Posterior vena cava (tissue), 2 donors: ENCODE measurements around the gene MEFV. TPM values are rescaled to one million over a fixed set of nuclear protein-coding genes. Genes with fewer than 3 reads are reported as not detected.
A peak's percentile ranks its signal among the peaks of the same experiment; 100 is the strongest.

Experiments used
- DNase-seq: peaks from one replicate; pipeline ENCODE4 v3.0.0-alpha.2; 2020; ENCODE audit warnings: low spot score
- intact Hi-C, 2 donors: fragments of 100-400 bp; cut with DNase I; formaldehyde crosslinking; loops; one replicate each; pipeline versions ENCODE4 v1.14.1 to v1.14.2; 2022 to 2023
- long read RNA-seq, 2 donors: library from polyadenylated mRNA; unstranded; transcript quantifications; one replicate each; pipeline ENCODE4 v2.0.0, GENCODE V29; 2020 to 2021
- total RNA-seq, 2 donors: library from RNA; stranded (reverse); fragmentation: NEBNext Ultra II Directional; extraction: Animal tissue kit (Norgen Biotek cat#: 25700); gene quantifications; one replicate each; pipeline ENCODE4 v1.2.1, GENCODE V29; 2021
- donor health status: DM: yes; HTN: yes; CAD: no.
- donor health status: DM: yes; HTN: yes; CAD: no.

MEFV gene, protein sequence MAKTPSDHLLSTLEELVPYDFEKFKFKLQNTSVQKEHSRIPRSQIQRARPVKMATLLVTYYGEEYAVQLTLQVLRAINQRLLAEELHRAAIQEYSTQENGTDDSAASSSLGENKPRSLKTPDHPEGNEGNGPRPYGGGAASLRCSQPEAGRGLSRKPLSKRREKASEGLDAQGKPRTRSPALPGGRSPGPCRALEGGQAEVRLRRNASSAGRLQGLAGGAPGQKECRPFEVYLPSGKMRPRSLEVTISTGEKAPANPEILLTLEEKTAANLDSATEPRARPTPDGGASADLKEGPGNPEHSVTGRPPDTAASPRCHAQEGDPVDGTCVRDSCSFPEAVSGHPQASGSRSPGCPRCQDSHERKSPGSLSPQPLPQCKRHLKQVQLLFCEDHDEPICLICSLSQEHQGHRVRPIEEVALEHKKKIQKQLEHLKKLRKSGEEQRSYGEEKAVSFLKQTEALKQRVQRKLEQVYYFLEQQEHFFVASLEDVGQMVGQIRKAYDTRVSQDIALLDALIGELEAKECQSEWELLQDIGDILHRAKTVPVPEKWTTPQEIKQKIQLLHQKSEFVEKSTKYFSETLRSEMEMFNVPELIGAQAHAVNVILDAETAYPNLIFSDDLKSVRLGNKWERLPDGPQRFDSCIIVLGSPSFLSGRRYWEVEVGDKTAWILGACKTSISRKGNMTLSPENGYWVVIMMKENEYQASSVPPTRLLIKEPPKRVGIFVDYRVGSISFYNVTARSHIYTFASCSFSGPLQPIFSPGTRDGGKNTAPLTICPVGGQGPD
- total RNA-seq: 1 to 10 TPM; 1.9 to 4.9 TPM
- long read RNA-seq, donor 1: 0 reads
- long read RNA-seq, donor 2: 0 reads

DNA sequence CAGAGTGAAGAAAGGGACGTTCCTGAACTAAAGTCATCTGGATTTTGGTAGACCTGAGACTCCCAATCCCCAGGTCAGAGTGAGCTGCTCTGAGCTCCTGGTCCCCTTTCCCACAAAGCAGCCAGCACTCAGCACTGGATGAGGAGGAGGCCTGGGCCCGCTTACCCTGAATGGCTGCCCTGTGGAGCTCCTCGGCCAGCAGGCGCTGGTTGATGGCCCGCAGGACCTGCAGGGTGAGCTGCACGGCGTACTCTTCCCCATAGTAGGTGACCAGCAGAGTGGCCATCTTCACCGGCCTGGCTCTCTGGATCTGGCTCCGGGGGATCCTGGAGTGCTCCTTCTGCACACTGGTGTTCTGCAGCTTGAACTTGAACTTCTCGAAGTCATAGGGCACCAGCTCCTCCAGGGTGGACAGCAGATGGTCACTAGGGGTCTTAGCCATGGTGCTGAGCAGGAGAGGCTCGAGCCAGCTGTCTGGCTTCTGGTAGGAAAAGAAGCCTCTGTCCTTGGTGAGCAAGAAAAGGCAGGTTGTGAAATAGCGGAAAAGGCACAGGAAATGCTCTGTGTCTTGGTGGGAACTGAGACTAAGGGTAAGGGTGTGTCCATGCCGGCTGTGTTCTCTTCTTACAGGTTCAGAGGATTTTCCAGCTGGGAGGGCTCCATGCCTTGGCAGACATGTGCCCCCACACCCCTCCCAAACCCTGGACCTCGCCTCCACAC is at the start of gene MEFV:
Gene MEFV, minus strand, starts transcription at position 488 of the 720 bp plus-strand sequence. Its CDS starts 46 bp downstream, at position 442.
- DNase-seq: peak; percentile 76
- intact Hi-C loops: no loop called here

DNA sequence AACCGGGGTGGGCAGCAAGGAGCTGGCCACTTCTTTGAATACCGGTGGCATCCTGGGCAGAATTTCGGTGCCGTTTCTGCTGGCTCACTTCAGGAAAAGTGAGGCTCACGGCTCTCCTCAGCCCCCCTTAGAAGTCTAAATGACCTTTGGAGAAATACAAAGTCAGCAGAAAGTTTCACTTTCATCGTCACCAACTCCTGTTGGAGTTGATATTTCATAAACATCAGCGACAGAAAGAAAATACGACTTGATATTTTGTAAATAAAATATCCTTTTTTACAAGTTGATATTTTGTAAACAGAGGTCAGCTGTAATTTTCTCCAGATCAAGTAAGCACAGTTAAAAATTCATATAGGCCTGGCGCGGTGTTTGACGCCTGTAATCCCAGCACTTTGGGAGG is 49.6 kb upstream of the MEFV start:
- no peak for DNase-seq
- intact Hi-C loops: loop anchor here in 1 of 2 donors (10.0 kb wide), 1 partner anchor 89 kb away; no protein-coding TSS in a partner anchor

DNA sequence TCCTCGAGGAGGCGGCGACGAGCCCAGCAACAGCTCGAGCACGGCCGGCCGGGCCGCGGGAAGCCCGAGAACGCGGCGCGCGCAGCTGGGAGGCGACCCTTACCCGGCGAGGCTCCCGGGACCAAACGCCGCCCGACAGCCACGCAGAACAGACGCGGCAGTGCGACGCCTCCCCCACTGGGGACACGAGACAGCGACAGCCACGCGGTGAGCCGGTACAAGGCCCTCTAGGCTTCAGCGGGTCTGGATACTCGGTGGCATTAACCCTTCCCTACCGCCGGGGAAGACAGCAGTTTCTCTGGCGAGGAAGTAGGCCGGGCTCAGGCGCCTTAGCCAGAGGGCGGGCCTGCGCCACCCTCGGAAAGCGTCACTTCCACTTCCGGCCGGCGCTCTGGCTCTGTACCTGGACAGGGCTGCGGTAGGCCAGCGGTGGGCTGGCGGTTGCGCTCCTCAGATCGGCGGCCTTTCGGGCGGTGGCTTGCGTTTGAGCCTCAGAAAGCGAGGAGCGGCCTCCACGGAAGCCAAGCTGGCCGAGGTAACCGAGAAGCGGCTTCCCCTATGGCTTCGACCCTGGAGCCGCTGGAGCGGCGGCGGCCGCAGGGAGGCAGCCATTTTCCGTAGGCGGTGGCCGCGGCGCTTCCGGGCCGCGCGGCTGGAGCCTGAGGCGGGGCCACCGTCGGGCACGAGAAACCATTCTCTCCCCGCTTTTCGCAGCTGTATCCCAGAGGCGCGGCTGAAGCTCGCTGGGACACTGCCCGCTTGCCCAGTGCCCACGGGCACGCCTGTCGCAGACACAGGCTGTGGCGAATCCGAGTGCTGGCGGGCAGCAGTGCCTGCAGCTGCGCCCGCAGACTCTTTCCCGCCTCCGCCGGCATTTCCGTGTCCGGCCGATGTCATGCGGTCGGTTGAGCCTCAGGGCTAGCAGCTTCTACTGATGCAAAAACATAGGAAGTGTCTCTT is 49.0 kb upstream of the MEFV start, which contains the start of the genes TIGD7 and ZNF75A:
Gene TIGD7, minus strand, starts transcription at position 322 of the 960 bp plus-strand sequence. CDS start 4,816 bp downstream, outside the sequence.
Gene ZNF75A, plus strand, starts transcription at position 389 of the 960 bp plus-strand sequence. CDS start 2,932 bp downstream, outside the sequence.
- DNase-seq: peak; percentile 95
- intact Hi-C loops: loop anchor here in 1 of 2 donors (10.0 kb wide), 1 partner anchor 89 kb away; no protein-coding TSS in a partner anchor

DNA sequence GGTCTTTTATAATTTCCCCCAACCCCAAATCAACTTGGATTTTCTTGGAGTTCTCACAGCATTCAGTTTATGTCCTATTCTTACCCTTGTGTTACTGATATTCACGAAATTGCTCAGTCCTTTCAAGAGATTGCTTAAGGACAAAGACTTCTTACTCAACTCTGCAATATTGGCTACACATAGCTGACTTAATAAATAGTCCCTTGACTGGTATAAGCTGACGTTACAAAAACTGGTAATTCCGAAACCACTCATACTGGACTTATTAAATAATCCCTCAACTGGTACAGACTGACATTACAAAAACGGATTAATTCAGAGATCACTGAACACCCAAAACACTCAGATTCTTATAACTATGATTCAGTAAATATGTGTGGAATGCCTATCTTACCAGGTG is 47.9 kb upstream of the MEFV start:
- no peak for DNase-seq
- intact Hi-C loops: loop anchor here in 1 of 2 donors (10.0 kb wide), 1 partner anchor 90 kb away; no protein-coding TSS in a partner anchor

DNA sequence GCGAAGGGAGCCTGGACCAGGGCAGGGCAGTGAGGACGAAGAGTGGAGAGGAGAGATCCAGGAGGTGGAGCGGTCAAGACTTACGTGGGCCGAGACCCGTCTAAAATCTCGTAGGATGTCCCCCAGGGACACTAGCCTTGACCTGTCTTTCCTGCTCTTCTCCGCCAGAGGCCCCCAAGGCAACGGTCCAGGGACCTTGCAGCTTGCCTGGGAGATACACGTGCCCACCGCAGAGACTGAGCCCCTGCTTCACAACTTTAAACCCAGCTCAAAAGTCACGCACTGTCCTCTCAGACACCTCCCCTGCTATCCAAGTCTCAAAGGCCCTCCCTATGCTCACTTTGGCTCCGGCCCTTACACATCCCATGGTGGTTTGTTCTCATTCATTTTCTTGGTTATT is 39.4 kb upstream of the MEFV start:
- intact Hi-C loops: no loop called here
- no peak for DNase-seq

DNA sequence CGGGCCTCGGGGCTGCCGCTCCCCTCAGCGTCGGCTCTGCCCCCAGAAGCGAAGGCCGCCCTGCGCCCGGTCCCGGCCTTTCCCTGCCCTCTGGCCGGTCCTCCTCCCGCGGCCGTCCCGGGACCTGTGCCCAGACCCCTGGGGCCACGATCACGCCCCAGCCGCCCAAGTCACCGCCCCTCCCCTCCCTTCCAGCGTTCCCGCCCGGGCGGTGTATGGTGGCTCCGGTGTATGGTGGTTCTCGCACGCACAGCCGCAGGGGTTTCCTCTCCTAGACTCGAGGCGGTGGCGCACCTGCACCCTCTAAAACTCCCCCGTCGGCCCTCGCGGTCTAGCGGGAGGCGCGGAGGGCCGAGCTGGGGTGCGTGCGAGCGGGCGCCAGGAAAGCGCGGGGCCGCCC is 38.8 kb upstream of the MEFV start:
- intact Hi-C loops: no loop called here
- DNase-seq: no peak

DNA sequence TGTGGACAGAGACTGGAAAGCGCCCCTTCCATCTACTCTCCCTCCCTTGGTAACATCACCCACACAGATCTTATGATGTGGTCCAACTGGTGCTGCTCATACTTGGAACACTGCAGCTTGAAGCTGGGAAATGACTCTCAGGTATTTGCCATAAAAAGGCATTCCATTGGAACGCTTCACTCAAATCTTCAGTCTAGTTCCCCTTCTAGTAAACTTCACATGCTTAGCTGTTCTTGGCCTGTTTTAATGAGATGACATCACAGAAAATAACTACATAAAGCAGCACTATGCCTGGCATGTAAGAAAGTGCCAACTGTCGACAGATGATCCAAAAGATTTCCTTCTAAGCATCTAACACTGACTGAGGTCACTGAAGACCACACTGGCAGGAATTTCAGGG is 36.2 kb upstream of the MEFV start:
- intact Hi-C loops: no loop called here
- DNase-seq: no peak

DNA sequence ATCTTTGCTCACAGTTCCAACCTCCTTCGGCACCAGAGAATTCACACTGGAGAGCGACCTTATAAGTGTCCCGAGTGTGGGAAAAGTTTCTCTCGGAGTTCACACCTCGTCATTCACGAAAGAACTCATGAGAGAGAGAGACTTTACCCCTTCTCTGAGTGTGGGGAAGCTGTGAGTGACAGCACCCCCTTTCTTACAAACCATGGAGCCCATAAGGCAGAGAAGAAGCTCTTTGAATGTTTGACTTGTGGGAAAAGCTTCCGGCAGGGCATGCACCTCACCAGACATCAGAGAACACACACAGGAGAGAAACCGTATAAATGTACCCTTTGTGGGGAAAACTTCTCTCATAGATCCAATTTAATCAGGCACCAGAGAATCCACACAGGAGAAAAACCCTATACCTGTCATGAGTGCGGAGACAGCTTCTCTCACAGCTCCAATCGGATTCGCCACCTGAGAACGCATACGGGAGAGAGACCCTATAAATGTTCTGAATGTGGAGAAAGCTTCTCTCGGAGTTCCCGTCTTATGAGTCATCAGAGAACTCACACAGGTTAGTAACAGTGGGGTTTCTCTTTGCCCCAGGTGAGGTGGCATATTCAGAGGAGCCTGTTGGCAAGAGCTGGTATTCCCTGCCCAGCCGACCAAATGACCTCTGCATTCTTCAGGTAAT is 33.7 kb upstream of the MEFV start:
- no peak for DNase-seq
- intact Hi-C loops: no loop called here

DNA sequence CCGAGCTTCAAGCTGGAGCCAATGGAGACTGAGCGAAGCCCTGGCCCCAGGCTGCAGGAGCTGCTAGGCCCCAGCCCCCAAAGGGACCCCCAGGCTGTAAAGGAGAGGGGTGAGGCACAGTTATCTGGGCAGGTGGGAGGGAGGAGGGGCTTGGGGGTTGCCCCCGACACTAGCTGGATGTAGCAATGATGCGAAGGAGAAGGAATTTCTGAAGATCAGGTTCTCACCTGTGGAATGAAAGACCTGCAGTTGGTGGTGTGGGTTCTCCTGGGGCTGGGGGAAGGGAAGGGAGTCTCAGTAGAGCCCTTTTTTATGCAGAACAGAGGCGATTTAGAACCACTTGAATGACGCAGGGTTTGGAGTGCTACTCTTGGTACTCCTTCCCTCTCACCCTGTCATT is 28.7 kb upstream of the MEFV start:
- intact Hi-C loops: no loop called here

DNA sequence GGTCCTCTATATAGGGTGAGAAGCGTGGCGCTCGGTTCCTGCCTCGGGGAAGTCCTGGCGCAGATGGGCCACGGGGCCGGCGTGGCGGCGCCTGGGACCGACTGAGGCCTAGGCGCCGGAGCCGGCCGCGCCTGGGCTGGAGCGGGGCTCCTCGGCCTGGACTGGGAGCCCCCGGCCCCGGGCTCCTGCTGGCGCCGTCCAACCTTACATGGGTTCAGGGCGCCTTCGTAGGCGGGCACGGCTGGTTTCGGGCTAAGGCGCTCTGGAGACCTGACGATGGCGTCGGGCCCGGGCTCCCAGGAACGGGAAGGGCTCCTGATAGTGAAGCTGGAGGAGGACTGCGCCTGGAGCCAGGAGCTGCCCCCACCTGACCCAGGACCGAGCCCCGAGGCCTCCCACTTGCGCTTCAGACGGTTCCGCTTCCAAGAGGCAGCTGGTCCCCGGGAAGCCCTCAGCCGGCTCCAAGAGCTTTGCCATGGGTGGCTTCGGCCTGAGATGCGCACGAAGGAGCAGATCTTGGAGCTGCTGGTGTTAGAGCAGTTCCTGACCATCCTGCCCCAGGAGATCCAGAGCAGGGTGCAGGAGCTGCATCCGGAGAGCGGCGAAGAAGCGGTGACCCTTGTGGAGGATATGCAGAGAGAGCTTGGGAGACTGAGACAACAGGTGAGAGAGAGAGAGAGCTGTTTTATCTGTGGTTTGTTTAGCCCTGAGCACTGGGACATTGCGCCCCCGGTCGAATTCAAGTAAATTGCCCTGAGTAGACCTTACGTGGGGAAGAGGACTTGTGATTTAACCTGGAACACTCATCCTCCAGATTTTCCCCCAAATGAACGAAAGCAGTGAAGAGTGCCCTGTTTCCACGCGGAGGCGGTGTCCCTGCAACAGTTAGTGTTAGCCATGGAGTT is 27.4 kb upstream of the MEFV start:
- intact Hi-C loops: no loop called here
- DNase-seq: no peak

More for the DNA sequence above, 28.7 kb upstream of the MEFV start:
- no peak for DNase-seq

DNA sequence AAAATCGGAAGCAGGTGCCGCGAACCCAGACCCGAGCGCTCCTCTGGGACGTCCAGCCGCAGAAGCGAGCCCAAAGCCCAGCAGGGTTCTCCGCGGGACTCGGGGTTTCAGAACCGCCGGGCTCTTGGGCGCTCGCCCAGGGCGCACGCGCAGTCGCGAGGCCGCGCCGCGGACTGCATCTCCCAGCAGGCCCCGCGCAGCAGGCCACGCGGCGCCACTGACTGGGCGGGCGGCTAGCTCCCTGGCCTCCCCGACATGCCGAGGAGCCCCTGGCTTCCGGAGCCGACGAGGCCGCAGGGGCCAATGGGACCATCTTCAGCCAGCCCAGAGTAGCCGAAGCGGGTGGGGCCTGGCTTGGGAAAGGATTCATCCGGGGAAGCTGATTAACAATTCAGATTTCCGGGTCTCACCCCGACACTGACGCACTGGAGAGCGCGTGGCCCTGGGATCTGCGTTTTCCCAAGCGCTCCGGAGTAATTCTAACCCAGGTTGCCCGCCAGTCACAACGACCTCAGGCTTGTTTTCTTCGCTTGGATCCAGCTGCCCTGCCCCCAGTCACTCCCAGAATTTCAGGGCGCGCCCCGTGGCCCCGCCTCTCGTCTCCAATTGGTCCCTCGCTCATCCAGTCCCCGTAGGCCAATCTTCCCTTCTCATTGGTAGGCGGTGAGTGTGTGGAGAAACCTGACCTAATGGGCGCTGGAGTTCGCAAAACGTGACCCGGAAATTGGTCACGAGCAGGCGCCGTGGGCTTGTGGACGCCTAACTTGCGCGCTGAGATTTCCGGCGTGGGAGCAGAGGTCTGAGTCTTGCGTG is 26.5 kb upstream of the MEFV start, which contains the start of gene ZNF263:
Gene ZNF263, plus strand, starts transcription at position 762 of the 813 bp plus-strand sequence. CDS start 328 bp downstream, outside the sequence.
- intact Hi-C loops: no loop called here
- DNase-seq: peak; percentile 98

DNA sequence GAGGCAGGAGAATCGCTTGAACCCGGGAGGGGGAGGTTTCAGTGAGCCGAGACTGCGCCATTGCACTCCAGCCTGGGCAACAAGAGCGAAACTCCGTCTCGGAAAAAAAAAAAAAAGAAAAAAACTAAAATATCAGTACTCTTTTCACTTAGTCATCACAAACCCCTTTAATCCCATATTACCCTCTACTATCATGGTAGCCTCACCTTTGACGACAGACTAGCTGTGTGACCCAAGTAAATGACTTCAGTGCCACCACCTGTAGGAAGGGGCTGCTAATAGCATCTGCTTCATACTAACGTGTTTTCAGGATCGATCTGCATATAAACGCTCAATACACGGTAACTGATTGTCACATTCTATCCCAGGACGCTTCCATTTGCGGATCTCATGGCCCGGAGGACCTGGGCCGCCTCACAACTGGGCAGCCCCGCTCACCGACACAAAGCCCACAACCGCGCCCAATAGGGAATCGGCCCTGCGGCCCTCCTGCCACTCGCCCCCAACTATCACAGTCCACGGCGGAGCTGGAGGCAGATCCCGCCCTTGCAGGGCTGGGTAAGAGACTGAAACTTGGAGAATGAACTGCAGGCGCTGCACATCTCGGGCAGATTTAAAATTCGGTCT is 25.8 kb upstream of the MEFV start:
- DNase-seq: no peak
- intact Hi-C loops: no loop called here

DNA sequence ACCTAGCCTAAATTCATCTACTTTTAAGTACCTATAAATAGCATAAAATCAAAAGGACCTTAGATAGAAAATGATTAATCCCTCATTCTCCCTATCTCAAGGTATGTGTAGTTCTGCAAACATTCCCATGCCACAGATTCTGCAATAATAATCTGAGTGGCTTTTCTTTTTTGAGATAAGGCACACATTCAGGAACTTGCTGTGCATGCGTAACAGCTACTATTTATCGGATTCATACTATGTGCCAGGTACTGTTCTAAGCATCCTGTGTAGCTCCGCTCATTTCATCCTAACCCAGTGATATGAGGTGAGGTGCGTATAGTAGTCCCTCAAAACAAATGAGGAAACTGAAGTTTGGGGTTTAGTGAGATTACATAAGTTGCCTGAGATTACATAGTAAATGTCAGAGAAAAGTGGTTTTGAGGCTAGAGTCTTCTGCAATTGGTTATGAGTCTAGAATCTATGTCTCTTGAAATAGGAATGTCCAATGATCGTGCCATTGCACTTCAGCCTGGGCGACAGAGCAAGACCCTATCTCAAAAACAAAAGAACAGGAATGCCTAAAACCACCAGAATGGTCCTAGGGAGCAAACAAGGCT is 24.9 kb upstream of the MEFV start:
- intact Hi-C loops: no loop called here

DNA sequence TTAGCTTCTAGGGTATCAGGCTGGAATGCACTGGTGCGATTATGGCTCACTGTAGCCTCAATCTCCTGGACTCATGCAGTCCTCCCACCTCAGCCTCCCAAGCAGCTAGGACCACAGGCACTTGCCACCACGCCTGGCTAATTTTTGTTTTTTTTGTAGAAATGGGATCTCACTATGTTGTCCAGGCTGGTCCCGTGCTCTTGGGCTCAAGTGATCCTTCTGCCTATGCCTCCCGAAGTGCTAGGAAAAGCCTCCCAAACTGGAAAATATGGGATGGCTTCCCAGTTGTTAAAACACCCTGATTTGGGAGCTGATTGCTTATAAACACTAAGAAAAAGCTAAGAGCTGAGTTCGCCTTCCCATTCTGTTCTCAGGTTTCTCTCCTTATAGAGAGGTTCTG is 20.2 kb upstream of the MEFV start:
- peak; percentile 1 for DNase-seq
- intact Hi-C loops: loop anchor here in 1 of 2 donors (5.0 kb wide), 1 partner anchor 1354 kb away; no protein-coding TSS in a partner anchor

More for the DNA sequence above, 24.9 kb upstream of the MEFV start:
- DNase-seq: no peak

DNA sequence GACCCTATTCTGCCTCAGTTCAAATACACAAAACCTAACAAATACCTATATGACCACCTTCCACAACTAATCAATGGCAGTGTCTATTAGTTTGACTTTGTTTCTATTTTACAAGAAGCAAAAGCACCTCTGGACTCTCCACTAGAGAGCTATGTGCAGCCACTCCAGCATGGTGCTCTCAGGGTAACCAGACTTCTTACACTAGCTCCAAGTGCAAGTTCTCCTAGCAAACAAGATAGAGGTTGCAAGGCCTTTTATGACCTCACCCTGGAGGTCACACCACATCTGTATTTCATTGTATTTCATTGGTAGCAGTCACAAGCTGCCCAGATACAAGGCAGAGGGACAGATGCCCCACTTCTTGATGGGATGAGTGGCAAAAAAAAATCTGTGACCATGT is 18.5 kb upstream of the MEFV start:
- no peak for DNase-seq
- intact Hi-C loops: loop anchor here in 1 of 2 donors (5.0 kb wide), 1 partner anchor 1353 kb away; no protein-coding TSS in a partner anchor
